Amniotic stem cell (primary cell): Measurements from ENCODE around the gene GNG7.
"Not testable (repeated sequence)": the region's sequence is repeated elsewhere in the genome, so short reads cannot be mapped to it uniquely, and the experiment has no call there.

Source experiments
- DNase-seq: peaks from one replicate; lab custom pipeline; 2025; lab: John Stamatoyannopoulos, UW

GNG7 gene

GRCh38 chr19:2483484-2484151 lies 218.9 kb downstream of the GNG7 start:
- DNase-seq, result no peak

GRCh38 chr19:2483084-2483483 lies 219.4 kb downstream of the GNG7 start:
- no peak for DNase-seq

GRCh38 chr19:2482354-2483038 lies 220.0 kb downstream of the GNG7 start:
- DNase-seq, result no peak

DNA sequence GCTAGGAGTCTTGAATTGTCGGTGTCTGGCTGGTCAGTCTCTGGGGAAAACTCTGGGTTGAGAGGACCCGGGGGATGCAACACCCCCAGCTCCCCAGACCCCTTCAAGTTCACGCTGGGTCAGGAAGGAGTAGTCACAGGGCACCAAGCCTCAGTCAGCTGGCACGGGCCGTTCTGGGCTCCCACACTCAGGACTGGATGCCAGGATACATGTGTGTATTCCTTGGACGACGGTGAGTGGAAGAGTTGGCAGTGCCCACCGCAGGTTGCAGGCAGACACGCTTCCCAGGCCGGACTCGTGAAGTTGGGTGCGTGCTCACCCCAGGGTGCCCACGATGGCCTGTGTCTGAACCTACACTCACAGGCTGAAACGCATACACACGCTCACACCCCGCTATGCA lies 221.0 kb downstream of the GNG7 start:
- DNase-seq, result no peak

GRCh38 chr19:2479556-2480194 lies 222.8 kb downstream of the GNG7 start:
- no peak for DNase-seq

DNA sequence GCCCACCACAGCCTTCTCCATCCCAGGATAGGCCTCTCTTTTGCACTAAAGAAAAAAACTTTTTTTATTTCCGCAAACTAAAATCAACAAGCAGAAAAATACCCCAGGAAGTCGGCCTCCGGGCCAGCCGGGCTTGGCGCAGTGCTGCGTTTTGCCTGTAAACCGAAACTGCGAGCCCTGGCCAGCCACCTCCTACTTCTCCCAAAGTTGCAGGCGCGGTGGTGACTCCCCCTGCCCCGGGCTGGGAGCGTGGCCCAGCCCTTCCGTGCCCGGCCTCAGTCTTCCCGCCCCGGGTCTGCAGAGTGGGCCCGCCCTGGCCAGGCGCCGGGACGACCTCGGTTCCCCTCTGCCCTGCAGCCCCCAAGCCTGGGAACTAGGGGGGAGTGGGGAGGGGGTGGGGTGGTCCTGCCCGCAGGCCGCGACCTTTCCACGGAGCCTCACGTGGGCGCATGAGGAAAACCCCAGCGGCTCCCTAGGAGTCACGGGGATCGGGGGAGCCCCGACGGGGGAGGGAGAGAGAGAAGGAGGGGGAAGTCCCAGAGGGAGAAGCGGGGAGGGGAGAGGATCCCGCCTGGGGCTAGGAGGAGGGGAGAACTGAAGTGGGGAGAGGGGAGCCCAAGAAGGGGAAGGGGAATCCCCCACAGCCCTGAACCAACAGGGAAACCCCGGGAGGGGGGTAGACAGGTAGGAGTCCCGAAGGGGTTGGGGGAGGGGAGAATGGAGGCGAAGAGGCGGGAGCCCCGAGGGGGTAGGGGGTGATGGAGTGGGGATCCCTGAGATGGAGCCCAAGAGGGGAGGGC lies 223.5 kb downstream of the GNG7 start:
- DNase-seq, result no peak

DNA sequence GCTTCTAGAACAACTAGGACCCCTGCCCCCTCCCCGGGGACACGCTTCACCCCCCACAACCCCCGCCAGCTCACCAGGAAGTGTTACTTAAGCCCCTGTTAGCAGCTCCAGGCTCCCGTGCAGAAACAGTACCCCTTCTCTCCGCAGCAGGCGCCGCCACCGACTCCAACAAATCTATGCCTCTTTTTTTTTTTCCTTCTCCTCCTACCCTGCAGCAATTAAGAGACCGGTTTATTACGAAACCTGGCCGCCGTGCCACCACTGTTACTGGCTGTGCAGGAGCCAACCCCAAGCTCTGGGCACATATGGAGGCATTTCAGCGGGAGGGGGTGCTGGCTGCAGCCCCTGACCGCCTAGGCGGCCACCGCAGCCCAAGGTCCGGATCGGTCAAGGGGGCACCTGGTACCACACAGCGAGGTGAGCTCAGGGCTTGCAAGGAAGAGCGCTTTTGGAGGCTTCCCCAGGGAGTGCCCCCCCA lies 224.2 kb downstream of the GNG7 start:
- no peak for DNase-seq

DNA sequence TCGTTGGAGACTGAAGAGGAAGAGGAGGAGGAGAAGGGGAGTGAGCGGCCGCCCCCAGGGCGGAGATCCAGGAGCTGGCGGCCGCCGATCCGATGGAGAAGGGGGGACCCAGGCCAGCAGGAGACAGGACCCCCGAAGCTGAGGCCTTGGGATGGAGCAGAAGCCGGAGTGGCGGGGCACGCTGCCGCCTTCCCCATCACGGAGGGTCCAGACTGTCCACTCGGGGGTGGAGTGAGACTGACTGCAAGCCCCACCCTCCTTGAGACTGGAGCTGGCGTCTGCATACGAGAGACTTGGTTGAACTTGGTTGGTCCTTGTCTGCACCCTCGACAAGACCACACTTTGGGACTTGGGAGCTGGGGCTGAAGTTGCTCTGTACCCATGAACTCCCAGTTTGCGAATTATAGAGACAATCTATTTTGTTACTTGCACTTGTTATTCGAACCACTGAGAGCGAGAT lies 224.7 kb downstream of the GNG7 start:
- no peak for DNase-seq

DNA sequence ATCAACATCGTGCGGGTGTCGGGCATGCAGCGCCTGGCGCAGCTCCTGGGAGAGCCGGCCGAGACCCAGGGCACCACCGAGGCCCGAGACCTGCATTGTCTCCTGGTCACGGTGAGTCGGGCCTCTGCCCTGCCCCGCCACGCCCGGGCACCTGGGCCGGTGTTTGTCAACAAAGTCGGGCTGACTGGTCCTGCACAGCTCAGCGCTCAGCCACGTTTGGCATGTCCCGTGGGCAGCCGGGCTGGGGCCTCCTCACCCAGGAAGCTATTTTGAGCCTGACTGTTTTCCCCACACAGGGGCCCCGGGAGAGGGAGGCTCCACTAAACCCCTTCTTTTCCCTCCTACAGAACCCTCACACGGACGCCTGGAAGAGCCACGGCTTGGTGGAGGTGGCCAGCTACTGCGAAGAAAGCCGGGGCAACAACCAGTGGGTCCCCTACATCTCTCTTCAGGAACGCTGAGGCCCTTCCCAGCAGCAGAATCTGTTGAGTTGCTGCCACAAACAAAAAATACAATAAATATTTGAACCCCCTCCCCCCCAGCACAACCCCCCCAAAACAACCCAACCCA lies 225.3 kb downstream of the GNG7 start:
- DNase-seq, result no peak

DNA sequence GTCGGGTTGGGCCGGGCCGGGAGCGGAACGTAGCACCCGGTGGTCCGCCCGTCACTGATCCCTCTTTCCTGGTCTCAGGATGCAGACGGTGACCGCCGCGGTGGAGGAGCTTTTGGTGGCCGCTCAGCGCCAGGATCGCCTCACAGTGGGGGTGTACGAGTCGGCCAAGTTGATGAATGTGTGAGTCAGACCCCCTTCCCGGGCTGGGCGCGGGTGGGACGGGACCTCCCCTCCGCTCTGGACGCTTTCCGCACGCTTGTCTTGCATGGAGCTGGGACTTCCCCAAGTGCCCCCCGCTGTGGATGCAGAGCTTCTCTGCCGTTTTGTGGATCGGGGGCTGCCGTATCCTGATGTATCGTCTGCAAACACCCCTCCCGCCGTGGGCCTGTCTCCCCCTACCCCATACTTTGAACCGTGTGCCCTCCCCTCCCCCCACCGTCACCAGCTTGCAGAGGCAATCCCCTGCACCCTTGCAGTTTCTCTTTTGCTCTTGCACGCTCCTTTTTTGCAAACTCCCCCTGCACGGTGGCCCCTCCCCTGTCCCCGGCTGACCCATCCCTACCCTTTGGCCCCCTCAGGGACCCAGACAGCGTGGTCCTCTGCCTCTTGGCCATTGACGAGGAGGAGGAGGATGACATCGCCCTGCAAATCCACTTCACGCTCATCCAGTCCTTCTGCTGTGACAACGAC lies 225.9 kb downstream of the GNG7 start:
- no peak for DNase-seq

DNA sequence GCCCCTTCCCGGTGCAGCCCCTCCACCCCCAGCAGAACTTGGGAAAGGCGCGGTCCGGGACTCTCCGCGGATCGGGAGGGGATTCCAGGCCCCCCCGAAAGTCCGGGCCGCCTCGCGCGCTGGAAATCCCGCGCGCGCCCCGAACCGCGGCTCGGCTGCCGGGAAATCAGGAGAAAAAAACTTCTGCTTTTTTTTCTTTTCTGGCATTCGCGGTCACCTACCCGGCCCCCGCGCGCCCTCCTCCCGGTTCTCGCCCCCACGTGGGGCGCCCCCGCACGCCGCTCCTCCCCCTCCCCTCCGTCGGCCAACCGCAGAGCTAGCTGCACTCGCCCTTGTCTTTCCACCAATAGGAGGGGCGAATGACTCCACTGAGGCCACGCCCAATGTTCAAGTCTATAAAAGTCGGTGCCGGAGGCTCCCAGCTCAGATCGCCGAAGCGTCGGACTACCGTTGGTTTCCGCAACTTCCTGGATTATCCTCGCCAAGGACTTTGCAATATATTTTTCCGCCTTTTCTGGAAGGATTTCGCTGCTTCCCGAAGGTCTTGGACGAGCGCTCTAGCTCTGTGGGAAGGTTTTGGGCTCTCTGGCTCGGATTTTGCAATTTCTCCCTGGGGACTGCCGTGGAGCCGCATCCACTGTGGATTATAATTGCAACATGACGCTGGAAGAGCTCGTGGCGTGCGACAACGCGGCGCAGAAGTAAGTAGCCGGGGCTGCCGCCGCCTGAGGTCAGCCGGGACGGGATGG lies 226.6 kb downstream of the GNG7 start, which contains the start of gene GADD45B:
Gene GADD45B, plus strand, starts transcription at position 426 of the 749 bp plus-strand sequence. Its CDS starts 232 bp downstream, at position 658.
- peak; percentile 96 for DNase-seq

- no peak for DNase-seq
Observed at GRCh38 chr19:2475018-2475701, 227.3 kb downstream of the GNG7 start.

GRCh38 chr19:2474232-2475017 lies 228.1 kb downstream of the GNG7 start:
- DNase-seq, result peak; percentile 81

DNA sequence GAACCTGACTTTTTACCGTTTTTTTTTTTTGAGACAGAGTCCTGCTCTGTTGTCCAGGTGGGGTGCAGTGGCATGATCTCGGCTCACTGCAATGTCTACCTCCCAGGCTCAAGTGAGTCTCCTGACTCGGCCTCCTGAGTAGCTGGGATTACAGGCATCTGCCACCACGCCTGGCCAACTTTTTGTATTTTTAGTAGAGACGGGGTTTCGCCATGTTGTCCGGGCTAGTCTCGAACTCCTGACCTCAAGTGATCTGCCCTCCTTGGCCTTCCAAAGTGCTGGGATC lies 232.6 kb downstream of the GNG7 start:
- DNase-seq, result not testable (repeated sequence)

- DNase-seq, result no peak
Observed at GRCh38 chr19:2469102-2469914, 233.2 kb downstream of the GNG7 start.

GRCh38 chr19:2468596-2468995 lies 233.9 kb downstream of the GNG7 start:
- no peak for DNase-seq

GRCh38 chr19:2464389-2464788 lies 238.1 kb downstream of the GNG7 start:
- no peak for DNase-seq

DNA sequence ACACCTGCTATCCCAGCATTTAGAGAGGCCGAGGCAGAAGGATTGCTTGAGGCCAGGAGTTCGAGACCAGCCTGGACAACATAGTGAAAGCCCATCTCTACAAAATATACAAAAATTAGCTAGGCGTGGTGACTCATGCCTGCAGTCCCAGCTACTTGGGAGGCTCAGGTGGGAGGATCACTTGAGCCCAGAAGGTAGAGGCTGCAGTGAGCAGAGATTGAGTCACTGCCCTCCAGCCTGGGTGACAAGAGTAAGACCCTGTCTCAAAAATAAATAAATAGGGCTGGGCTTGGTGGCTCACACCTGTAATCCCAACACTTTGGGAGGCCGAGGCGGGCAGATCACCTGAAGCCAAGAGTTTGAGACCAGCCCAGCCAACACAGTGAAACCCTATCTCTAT lies 238.8 kb downstream of the GNG7 start:
- not testable (repeated sequence) for DNase-seq
